ENCODE measurements around the gene CDK2AP2. TPM values are rescaled to one million over a fixed set of nuclear protein-coding genes. Genes with fewer than 3 reads are reported as not detected.
"Not testable (repeated sequence)": the region's sequence is repeated elsewhere in the genome, so short reads cannot be mapped to it uniquely, and the experiment has no call there.

CDK2AP2 gene
- total RNA-seq, 4 donors from 2014 or later, result 16.3 to 40.4 (median 27.8) TPM

DNA sequence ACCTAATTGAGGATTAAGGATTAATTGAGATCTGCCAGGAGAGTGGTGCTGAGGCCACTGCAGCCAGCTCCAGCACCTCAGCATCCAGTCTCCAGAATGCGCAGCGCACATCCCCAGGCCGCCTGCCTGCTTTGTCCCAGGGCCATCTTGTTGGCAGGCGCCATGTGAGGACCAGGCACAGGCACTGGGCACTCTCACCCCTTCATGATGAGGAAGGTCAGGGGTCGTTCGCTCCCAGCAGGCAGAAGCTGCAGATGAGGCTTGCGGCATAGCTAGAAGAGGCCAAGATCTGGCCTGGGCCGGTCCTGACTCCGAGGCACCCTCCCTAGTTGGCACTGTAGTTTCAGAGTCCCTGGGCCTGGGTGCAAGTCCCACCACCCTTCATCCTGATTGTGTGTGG is 8.8 kb upstream of the CDK2AP2 start:
- no peak for DNase-seq (ENCODE audit: low spot score in 2 of 2)
- 90 to 96% methylated on average over 9 of the region's 9 CpGs for WGBS, 2 donors
- H3K4me3 ChIP-seq (ENCODE audit: low read depth, poor library complexity, severe bottlenecking), result no peak overlapping the region
- intact Hi-C loops (cut with DNase I; ENCODE audit: low total_unique reads), result no loop called here
- TF ChIP-seq, protein P1, sequence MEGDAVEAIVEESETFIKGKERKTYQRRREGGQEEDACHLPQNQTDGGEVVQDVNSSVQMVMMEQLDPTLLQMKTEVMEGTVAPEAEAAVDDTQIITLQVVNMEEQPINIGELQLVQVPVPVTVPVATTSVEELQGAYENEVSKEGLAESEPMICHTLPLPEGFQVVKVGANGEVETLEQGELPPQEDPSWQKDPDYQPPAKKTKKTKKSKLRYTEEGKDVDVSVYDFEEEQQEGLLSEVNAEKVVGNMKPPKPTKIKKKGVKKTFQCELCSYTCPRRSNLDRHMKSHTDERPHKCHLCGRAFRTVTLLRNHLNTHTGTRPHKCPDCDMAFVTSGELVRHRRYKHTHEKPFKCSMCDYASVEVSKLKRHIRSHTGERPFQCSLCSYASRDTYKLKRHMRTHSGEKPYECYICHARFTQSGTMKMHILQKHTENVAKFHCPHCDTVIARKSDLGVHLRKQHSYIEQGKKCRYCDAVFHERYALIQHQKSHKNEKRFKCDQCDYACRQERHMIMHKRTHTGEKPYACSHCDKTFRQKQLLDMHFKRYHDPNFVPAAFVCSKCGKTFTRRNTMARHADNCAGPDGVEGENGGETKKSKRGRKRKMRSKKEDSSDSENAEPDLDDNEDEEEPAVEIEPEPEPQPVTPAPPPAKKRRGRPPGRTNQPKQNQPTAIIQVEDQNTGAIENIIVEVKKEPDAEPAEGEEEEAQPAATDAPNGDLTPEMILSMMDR (IDR thresholded peaks at IDR 0.05), result no peak
- TF ChIP-seq POLR2A (IDR thresholded peaks at IDR 0.05), result no peak

GRCh38 chr11:67514116-67514515 is 6.2 kb upstream of the CDK2AP2 start:
- TF ChIP-seq, protein P1 (IDR thresholded peaks at IDR 0.05), result no peak
- TF ChIP-seq POLR2A (IDR thresholded peaks at IDR 0.05), result no peak
- no peak for DNase-seq (ENCODE audit: low spot score in 2 of 2)
- H3K4me3 ChIP-seq (ENCODE audit: low read depth, poor library complexity, severe bottlenecking), result no peak overlapping the region
- intact Hi-C loops (cut with DNase I; ENCODE audit: low total_unique reads), result no loop called here
- WGBS, 2 donors, result 81 to 82% methylated on average over 7 of the region's 7 CpGs

GRCh38 chr11:67511558-67511957 is 3.6 kb upstream of the CDK2AP2 start:
- DNase-seq (ENCODE audit: low spot score in 2 of 2); H3K4me3 ChIP-seq (ENCODE audit: low read depth, poor library complexity, severe bottlenecking); intact Hi-C loops (cut with DNase I; ENCODE audit: low total_unique reads): not testable (repeated sequence)
- WGBS, 2 donors, result 90 to 93% methylated on average over 4 of the region's 4 CpGs

- 53 to 61% methylated on average over 3 of the region's 3 CpGs for WGBS, 2 donors
- intact Hi-C loops (cut with DNase I; ENCODE audit: low total_unique reads), result no loop called here
- no peak overlapping the region for H3K4me3 ChIP-seq (ENCODE audit: low read depth, poor library complexity, severe bottlenecking)
- TF ChIP-seq, protein P1 (IDR thresholded peaks at IDR 0.05), result no peak
- TF ChIP-seq POLR2A (IDR thresholded peaks at IDR 0.05), result no peak
- no peak for DNase-seq (ENCODE audit: low spot score in 2 of 2)
Observed at GRCh38 chr11:67510023-67510345, 2.0 kb upstream of the CDK2AP2 start.

DNA sequence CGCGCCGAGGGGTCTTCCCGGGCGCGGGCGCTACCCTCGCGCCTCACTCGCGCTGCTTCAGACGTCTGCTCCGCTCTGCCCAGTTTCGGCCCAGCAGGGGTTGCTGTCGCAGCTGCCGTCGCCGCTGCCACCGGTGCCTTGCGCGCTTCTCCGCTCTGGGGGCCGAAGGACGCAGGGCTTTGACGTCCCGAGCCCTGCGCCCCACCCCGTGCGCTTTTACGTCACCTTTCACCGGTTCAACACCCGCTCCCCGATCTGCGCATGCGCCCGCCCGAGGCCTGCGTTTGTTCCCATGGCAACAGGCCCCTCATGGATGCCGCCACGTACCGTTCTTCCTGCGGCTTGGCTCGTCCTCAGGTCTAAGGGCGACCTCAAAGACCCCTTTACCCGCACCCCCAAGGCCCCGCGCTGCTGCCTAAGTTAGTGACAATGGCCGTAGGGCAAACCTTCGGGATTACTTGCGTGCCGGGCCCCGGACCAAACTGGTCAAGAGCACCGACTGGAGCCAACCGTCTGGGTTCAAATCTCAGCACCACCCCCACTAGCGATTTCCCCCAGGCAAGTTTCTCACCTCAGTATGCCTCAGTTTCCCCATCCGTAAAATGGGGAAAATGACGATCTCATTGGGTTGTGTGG is 642 bp upstream of the CDK2AP2 start:
- WGBS, 2 donors, result 1 to 2% methylated on average over 40 to 45 of the region's 57 CpGs
- intact Hi-C loops (cut with DNase I; ENCODE audit: low total_unique reads), result loop anchor here (10.0 kb wide), 1 partner anchor 114 kb away; the partner anchor contains the start of gene RAD9A
- peak in 1 of 2 donors; percentile 22 for TF ChIP-seq POLR2A (IDR thresholded peaks at IDR 0.05)
- TF ChIP-seq, protein P1 (IDR thresholded peaks at IDR 0.05), result no peak
- H3K4me3 ChIP-seq (ENCODE audit: low read depth, poor library complexity, severe bottlenecking), result peak overlapping the region; percentile 58
- peak; percentile 96 to 99 for DNase-seq (ENCODE audit: low spot score in 2 of 2)

- WGBS, 2 donors, result 36 to 37% methylated on average over 32 to 33 of the region's 33 CpGs
- DNase-seq (ENCODE audit: low spot score in 2 of 2), result peak in 1 of 2 donors; percentile 92
- intact Hi-C loops (cut with DNase I; ENCODE audit: low total_unique reads), result loop anchor here (10.0 kb wide), 1 partner anchor 113 kb away; the partner anchor contains the start of gene RAD9A
- peak overlapping the region; percentile 16 for H3K4me3 ChIP-seq (ENCODE audit: low read depth, poor library complexity, severe bottlenecking)
- no peak for TF ChIP-seq POLR2A (IDR thresholded peaks at IDR 0.05)
- TF ChIP-seq, protein P1 (IDR thresholded peaks at IDR 0.05), result no peak
Observed at GRCh38 chr11:67507242-67507863, 609 bp downstream of the CDK2AP2 start.
